ENCODE data around the gene LRRC71. TPM values are rescaled to one million over a fixed set of nuclear protein-coding genes. Genes with fewer than 3 reads are reported as not detected.

The LRRC71 gene
- total and polyA plus RNA-seq, 2 of the 13 experiments (the other 11 are each of a cell fraction or from before 2014, with no cell fraction given): not detected

DNA sequence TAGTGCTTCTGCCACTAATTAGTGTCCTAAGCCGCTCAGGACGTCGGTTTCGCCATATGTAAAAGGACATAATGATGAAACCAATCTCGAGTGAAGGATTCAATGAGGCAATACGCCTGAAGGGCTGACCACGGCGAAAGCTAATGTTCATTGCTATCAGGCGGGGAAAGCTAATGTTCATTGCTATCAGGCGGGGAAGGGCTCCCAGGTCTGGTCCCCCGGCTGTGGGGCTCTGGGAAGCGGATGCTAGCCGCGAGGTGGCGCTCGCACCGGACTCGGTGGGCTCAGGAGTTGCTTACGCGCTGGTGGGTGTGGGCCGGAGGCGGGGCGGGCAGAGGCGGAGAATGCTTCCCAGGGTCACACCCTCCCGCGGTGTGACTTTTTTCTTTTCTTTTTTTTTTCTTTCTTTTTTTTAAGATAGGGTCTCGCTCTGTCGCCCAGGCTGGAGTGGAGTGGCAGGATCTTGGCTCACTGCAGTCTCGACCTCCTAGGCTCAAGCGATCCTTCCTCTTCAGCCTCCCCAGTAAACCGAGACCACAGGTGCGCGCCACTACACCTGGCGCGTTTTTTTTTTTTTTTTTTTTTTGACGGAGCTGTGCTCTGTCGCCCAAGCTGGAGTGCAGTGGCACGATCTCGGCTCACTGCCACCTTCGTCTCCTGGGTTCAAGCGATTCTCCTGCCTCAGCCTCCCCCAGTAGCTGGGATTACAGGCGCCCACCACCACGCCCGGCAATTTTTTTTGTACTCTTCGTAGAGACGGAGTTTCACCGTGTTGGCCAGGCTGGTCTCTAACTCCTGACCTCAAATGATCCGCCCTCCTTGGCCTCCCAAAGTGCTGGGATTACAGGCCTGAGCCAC lies 28.0 kb upstream of the LRRC71 start (continued):
- TF ChIP-seq, protein P1, sequence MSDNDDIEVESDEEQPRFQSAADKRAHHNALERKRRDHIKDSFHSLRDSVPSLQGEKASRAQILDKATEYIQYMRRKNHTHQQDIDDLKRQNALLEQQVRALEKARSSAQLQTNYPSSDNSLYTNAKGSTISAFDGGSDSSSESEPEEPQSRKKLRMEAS (IDR thresholded peaks at IDR 0.05): 0 out of 2 replicates have a peak, but pooled peaks have one; percentile 18
- TF ChIP-seq, protein P2, sequence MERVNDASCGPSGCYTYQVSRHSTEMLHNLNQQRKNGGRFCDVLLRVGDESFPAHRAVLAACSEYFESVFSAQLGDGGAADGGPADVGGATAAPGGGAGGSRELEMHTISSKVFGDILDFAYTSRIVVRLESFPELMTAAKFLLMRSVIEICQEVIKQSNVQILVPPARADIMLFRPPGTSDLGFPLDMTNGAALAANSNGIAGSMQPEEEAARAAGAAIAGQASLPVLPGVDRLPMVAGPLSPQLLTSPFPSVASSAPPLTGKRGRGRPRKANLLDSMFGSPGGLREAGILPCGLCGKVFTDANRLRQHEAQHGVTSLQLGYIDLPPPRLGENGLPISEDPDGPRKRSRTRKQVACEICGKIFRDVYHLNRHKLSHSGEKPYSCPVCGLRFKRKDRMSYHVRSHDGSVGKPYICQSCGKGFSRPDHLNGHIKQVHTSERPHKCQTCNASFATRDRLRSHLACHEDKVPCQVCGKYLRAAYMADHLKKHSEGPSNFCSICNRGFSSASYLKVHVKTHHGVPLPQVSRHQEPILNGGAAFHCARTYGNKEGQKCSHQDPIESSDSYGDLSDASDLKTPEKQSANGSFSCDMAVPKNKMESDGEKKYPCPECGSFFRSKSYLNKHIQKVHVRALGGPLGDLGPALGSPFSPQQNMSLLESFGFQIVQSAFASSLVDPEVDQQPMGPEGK (CRISPR knock-in tag; IDR thresholded peaks at IDR 0.05): peak; percentile 45; the same call in 1 of the 2 replicates
- TF ChIP-seq, protein P3, sequence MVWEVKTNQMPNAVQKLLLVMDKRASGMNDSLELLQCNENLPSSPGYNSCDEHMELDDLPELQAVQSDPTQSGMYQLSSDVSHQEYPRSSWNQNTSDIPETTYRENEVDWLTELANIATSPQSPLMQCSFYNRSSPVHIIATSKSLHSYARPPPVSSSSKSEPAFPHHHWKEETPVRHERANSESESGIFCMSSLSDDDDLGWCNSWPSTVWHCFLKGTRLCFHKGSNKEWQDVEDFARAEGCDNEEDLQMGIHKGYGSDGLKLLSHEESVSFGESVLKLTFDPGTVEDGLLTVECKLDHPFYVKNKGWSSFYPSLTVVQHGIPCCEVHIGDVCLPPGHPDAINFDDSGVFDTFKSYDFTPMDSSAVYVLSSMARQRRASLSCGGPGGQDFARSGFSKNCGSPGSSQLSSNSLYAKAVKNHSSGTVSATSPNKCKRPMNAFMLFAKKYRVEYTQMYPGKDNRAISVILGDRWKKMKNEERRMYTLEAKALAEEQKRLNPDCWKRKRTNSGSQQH (CRISPR knock-in tag; IDR thresholded peaks at IDR 0.05; ENCODE audit: low read depth): 0 out of 2 replicates have a peak, but pooled peaks have one; percentile 45
- peak; percentile 44 for TF ChIP-seq HNRNPLL (IDR thresholded peaks at IDR 0.05; ENCODE audit: low read depth, low read length, poor library complexity, severe bottlenecking)
- peak; percentile 39; the same call in 1 of the 2 replicates for TF ChIP-seq GATAD2A (CRISPR knock-in tag; IDR thresholded peaks at IDR 0.05)
- TF ChIP-seq SOX5 (CRISPR knock-in tag; IDR thresholded peaks at IDR 0.05; ENCODE audit: borderline replicate concordance): 0 out of 2 replicates have a peak, but pooled peaks have one; percentile 11
- peak; percentile 29; the same call in 1 of the 2 replicates for TF ChIP-seq MYC (CRISPR knock-in tag; IDR thresholded peaks at IDR 0.05; ENCODE audit: borderline replicate concordance)
- 0 out of 2 replicates have a peak, but pooled peaks have one; percentile 30 for TF ChIP-seq ZNF124 (CRISPR knock-in tag; IDR thresholded peaks at IDR 0.05)
- TF ChIP-seq, protein P4, sequence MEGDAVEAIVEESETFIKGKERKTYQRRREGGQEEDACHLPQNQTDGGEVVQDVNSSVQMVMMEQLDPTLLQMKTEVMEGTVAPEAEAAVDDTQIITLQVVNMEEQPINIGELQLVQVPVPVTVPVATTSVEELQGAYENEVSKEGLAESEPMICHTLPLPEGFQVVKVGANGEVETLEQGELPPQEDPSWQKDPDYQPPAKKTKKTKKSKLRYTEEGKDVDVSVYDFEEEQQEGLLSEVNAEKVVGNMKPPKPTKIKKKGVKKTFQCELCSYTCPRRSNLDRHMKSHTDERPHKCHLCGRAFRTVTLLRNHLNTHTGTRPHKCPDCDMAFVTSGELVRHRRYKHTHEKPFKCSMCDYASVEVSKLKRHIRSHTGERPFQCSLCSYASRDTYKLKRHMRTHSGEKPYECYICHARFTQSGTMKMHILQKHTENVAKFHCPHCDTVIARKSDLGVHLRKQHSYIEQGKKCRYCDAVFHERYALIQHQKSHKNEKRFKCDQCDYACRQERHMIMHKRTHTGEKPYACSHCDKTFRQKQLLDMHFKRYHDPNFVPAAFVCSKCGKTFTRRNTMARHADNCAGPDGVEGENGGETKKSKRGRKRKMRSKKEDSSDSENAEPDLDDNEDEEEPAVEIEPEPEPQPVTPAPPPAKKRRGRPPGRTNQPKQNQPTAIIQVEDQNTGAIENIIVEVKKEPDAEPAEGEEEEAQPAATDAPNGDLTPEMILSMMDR (CRISPR knock-in tag; IDR thresholded peaks at IDR 0.05): peak; percentile 91
- TF ChIP-seq STAG1 (CRISPR knock-in tag; IDR thresholded peaks at IDR 0.05): peak; percentile 60
- TF ChIP-seq, protein P5, sequence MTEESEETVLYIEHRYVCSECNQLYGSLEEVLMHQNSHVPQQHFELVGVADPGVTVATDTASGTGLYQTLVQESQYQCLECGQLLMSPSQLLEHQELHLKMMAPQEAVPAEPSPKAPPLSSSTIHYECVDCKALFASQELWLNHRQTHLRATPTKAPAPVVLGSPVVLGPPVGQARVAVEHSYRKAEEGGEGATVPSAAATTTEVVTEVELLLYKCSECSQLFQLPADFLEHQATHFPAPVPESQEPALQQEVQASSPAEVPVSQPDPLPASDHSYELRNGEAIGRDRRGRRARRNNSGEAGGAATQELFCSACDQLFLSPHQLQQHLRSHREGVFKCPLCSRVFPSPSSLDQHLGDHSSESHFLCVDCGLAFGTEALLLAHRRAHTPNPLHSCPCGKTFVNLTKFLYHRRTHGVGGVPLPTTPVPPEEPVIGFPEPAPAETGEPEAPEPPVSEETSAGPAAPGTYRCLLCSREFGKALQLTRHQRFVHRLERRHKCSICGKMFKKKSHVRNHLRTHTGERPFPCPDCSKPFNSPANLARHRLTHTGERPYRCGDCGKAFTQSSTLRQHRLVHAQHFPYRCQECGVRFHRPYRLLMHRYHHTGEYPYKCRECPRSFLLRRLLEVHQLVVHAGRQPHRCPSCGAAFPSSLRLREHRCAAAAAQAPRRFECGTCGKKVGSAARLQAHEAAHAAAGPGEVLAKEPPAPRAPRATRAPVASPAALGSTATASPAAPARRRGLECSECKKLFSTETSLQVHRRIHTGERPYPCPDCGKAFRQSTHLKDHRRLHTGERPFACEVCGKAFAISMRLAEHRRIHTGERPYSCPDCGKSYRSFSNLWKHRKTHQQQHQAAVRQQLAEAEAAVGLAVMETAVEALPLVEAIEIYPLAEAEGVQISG (CRISPR knock-in tag; IDR thresholded peaks at IDR 0.05): peak; percentile 88
- TF ChIP-seq THAP11 (CRISPR knock-in tag; IDR thresholded peaks at IDR 0.05): 0 out of 2 replicates have a peak, but pooled peaks have one; percentile 24
- TF ChIP-seq ZBTB20 (CRISPR knock-in tag; IDR thresholded peaks at IDR 0.05; ENCODE audit: borderline replicate concordance, low read depth): 0 out of 2 replicates have a peak, but pooled peaks have one; percentile 41
- TF ChIP-seq SP5 (CRISPR knock-in tag; IDR thresholded peaks at IDR 0.05; ENCODE audit: borderline replicate concordance, low read depth): peak; percentile 62; the same call in 1 of the 2 replicates
- peak; percentile 53; the same call in 1 of the 2 replicates for TF ChIP-seq GABPB1 (CRISPR knock-in tag; IDR thresholded peaks at IDR 0.05)
- TF ChIP-seq ZBTB7B (CRISPR knock-in tag; IDR thresholded peaks at IDR 0.05): peak; percentile 72; the same call in 1 of the 2 replicates
- peak; percentile 63 for TF ChIP-seq MAZ (IDR thresholded peaks at IDR 0.05; ENCODE audit: borderline replicate concordance, low read depth, low read length)
- TF ChIP-seq MAZ (CRISPR knock-in tag; IDR thresholded peaks at IDR 0.05; ENCODE audit: low read depth): 0 out of 2 replicates have a peak, but pooled peaks have one; percentile 37
- peak; percentile 59; the same call in 1 of the 2 replicates for TF ChIP-seq MTF2 (CRISPR knock-in tag; IDR thresholded peaks at IDR 0.05; ENCODE audit: borderline replicate concordance)
- TF ChIP-seq ZNF296 (CRISPR knock-in tag; conservative IDR thresholded peaks at IDR 0.05): no peak
- peak; percentile 50; the same call in 1 of the 2 replicates for TF ChIP-seq HOXA3 (CRISPR knock-in tag; IDR thresholded peaks at IDR 0.05)

Measured in HepG2 (cell line).